ENCODE data around the gene UBR3. TPM values are rescaled to one million over a fixed set of nuclear protein-coding genes. Genes with fewer than 3 reads are reported as not detected.

UBR3 gene
- total RNA-seq, 1 donor from 2014 or later: 30.9 TPM

DNA sequence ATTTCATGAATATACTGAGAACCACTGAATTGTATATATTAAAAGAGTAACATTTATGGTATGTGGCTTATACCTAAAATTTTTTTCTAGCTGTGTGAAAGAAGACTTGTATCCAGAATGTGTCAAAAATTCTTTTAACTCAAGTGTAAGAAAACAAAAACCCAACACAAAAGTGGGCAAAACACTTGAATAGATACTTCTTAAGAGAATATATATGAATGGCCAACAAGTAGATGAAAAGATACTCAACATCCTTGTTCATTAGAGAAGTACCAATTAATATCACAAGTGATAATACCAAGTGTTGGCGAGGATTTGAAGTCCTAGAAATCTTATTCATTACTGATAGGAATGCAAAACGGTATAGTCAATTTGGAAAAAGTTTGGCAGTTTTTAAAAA is 243.5 kb downstream of the UBR3 start:
- Mint-ChIP-seq H3K27ac (ENCODE audit: unreplicated experiment) (no peak overlapping the region), H3K4me3 (ENCODE audit: unreplicated experiment) (no peak overlapping the region), H3K9me3 (ENCODE audit: low read depth) (peaks cover 18% of the 10 kb centered on the region), H3K4me1 (ENCODE audit: low read depth) (peaks cover 16% of the 10 kb centered on the region), H3K27me3 (ENCODE audit: low read depth) (no peaks in the 10 kb centered on the region), H3K36me3 (ENCODE audit: low read depth) (peaks cover 27% of the 10 kb centered on the region)
- DNase-seq (ENCODE audit: low spot score): no peak
- TF ChIP-seq CTCF (IDR thresholded peaks at IDR 0.05): no peak

GRCh38 chr2:170073288-170073687 is 246.0 kb downstream of the UBR3 start:
- Mint-ChIP-seq H3K4me1 (ENCODE audit: low read depth) (peaks cover 16% of the 10 kb centered on the region), H3K4me3 (ENCODE audit: unreplicated experiment) (no peak overlapping the region), H3K9me3 (ENCODE audit: low read depth) (peaks cover 18% of the 10 kb centered on the region), H3K36me3 (ENCODE audit: low read depth) (peaks cover 30% of the 10 kb centered on the region), H3K27ac (ENCODE audit: unreplicated experiment) (no peak overlapping the region), H3K27me3 (ENCODE audit: low read depth) (no peaks in the 10 kb centered on the region)
- no peak for DNase-seq (ENCODE audit: low spot score)
- TF ChIP-seq CTCF (IDR thresholded peaks at IDR 0.05): no peak

DNA sequence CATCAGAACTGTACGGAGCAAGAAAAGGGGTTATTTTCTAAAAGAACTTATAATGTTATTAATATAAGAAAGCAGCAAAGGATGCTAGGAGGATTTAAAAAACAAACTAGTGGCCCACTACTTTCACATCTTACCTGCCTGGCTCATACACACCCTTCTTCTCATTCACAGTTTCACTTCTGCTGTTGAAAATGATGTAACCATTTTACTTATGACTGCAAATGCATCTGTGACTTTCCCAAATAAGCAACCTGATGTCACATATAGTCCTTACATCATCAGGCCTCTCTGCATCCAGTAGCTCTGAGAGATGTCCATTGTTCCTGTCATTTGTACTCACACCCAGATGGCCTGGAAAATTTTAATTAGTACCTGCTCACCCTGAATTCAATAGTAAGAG is 248.9 kb downstream of the UBR3 start:
- Mint-ChIP-seq H3K4me1 (ENCODE audit: low read depth) (peaks cover 16% of the 10 kb centered on the region), H3K4me3 (ENCODE audit: unreplicated experiment) (no peak overlapping the region), H3K27ac (ENCODE audit: unreplicated experiment) (no peak overlapping the region), H3K27me3 (ENCODE audit: low read depth) (no peaks in the 10 kb centered on the region), H3K36me3 (ENCODE audit: low read depth) (peaks cover 15% of the 10 kb centered on the region), H3K9me3 (ENCODE audit: low read depth) (peaks cover 5% of the 10 kb centered on the region)
- no peak for DNase-seq (ENCODE audit: low spot score)
- TF ChIP-seq CTCF (IDR thresholded peaks at IDR 0.05): no peak

GRCh38 chr2:170077830-170078569 is 250.7 kb downstream of the UBR3 start:
- TF ChIP-seq CTCF (IDR thresholded peaks at IDR 0.05): no peak
- no peak for DNase-seq (ENCODE audit: low spot score)
- peaks cover 10% of the 10 kb centered on the region for H3K4me1 Mint-ChIP-seq (ENCODE audit: low read depth)
- no peaks in the 10 kb centered on the region for H3K9me3 Mint-ChIP-seq (ENCODE audit: low read depth)
- peak overlapping the region; percentile 11 for H3K27ac Mint-ChIP-seq (ENCODE audit: unreplicated experiment)
- no peaks in the 10 kb centered on the region for H3K27me3 Mint-ChIP-seq (ENCODE audit: low read depth)
- no peak overlapping the region for H3K4me3 Mint-ChIP-seq (ENCODE audit: unreplicated experiment)
- H3K36me3 Mint-ChIP-seq (ENCODE audit: low read depth): peaks cover 19% of the 10 kb centered on the region

GRCh38 chr2:170084820-170085491 is 257.7 kb downstream of the UBR3 start:
- peaks cover 7% of the 10 kb centered on the region for H3K36me3 Mint-ChIP-seq (ENCODE audit: low read depth)
- no peak overlapping the region for H3K4me3 Mint-ChIP-seq (ENCODE audit: unreplicated experiment)
- no peaks in the 10 kb centered on the region for H3K4me1 Mint-ChIP-seq (ENCODE audit: low read depth)
- DNase-seq (ENCODE audit: low spot score): no peak
- H3K9me3 Mint-ChIP-seq (ENCODE audit: low read depth): no peaks in the 10 kb centered on the region
- H3K27ac Mint-ChIP-seq (ENCODE audit: unreplicated experiment): no peak overlapping the region
- no peaks in the 10 kb centered on the region for H3K27me3 Mint-ChIP-seq (ENCODE audit: low read depth)
- TF ChIP-seq CTCF (IDR thresholded peaks at IDR 0.05): no peak

Data from chondrocyte (in vitro differentiated cells).